ENCODE data around the gene FBXO21.

FBXO21 gene

GRCh38 chr12:117162167-117162539 lies 28.1 kb downstream of the FBXO21 start:
- DNase-seq, result no peak

- no peak for DNase-seq
Observed at GRCh38 chr12:117161460-117162166, 28.7 kb downstream of the FBXO21 start.

GRCh38 chr12:117159674-117160073 lies 30.6 kb downstream of the FBXO21 start:
- DNase-seq, result no peak

- DNase-seq, result no peak
Observed at GRCh38 chr12:117158911-117159553, 31.2 kb downstream of the FBXO21 start.

GRCh38 chr12:117158096-117158495 lies 32.2 kb downstream of the FBXO21 start:
- no peak for DNase-seq

GRCh38 chr12:117155278-117156060 lies 34.8 kb downstream of the FBXO21 start:
- no peak for DNase-seq

GRCh38 chr12:117152793-117153775 lies 37.2 kb downstream of the FBXO21 start:
- no peak for DNase-seq

- DNase-seq, result no peak
Observed at GRCh38 chr12:117151403-117152031, 38.8 kb downstream of the FBXO21 start.

- no peak for DNase-seq
Observed at GRCh38 chr12:117149431-117149830, 40.8 kb downstream of the FBXO21 start.

- DNase-seq, result no peak
Observed at GRCh38 chr12:117148642-117149041, 41.6 kb downstream of the FBXO21 start.

- DNase-seq, result no peak
Observed at GRCh38 chr12:117147639-117148038, 42.6 kb downstream of the FBXO21 start.

GRCh38 chr12:117145597-117146154 lies 44.6 kb downstream of the FBXO21 start:
- no peak for DNase-seq

- DNase-seq, result no peak
Observed at GRCh38 chr12:117144599-117144998, 45.7 kb downstream of the FBXO21 start.

- DNase-seq, result no peak
Observed at GRCh38 chr12:117143008-117143532, 47.2 kb downstream of the FBXO21 start.

- no peak for DNase-seq
Observed at GRCh38 chr12:117142094-117142493, 48.2 kb downstream of the FBXO21 start.

- DNase-seq, result no peak
Observed at GRCh38 chr12:117141097-117141898, 49.0 kb downstream of the FBXO21 start.

- DNase-seq, result no peak
Observed at GRCh38 chr12:117140397-117141096, 49.7 kb downstream of the FBXO21 start.

- DNase-seq, result no peak
Observed at GRCh38 chr12:117139025-117139717, 51.1 kb downstream of the FBXO21 start.

GRCh38 chr12:117134721-117135120 lies 55.5 kb downstream of the FBXO21 start:
- no peak for DNase-seq

All from amniotic stem cell (primary cell).